H1 (cell line): ENCODE data around the gene ANAPC13. TPM values are rescaled to one million over a fixed set of nuclear protein-coding genes. Genes with fewer than 3 reads are reported as not detected.

Experiments
- CTCF ChIA-PET: fragments of 300-600 bp; sonication (Branson Sonifier 250); formaldehyde crosslinking; loops from one replicate; lab custom pipeline; 2021; ENCODE audit not compliant: partially characterized antibody; lab: Charles Lee
- POLR2A ChIA-PET: fragments of 300-600 bp; sonication (Branson Sonifier 250); formaldehyde crosslinking; loops from one replicate; lab custom pipeline; 2021; ENCODE audit warnings: inconsistent platforms; ENCODE audit not compliant: partially characterized antibody; lab: Charles Lee
- DNase-seq, 2 experiments: peaks; one replicate each; pipeline versions ENCODE4 v3.0.0 to v3.0.0-alpha.2; 2010 to 2022; ENCODE audit warnings: low spot score in 2 of 2, low read depth in 1 of 2, mixed read lengths in 1 of 2
- FAIRE-seq: peaks from 2 replicates; lab custom pipeline; 2011; peaks lifted over from hg19 to GRCh38; lab: Jason Lieb, UNC
- H2AFZ ChIP-seq: 2 replicates; pipeline ENCODE4 v1.8.1; 2012; ENCODE audit warnings: low read length, inconsistent platforms
- H2AK5ac ChIP-seq: 2 replicates; pipeline ENCODE4 v1.6.1; 2013; ENCODE audit warnings: low read depth, low read length
- H2BK120ac ChIP-seq: replicated peaks from 2 replicates; pipeline ENCODE3; 2013; ENCODE audit warnings: low read depth, low read length, inconsistent platforms
- H2BK12ac ChIP-seq: 2 replicates; pipeline ENCODE4 v1.6.1; 2013; ENCODE audit warnings: low read depth, low read length
- H2BK15ac ChIP-seq: 2 replicates; pipeline ENCODE4 v1.6.1; 2013; ENCODE audit warnings: low read length
- H2BK20ac ChIP-seq: 2 replicates; pipeline ENCODE4 v1.6.1; 2013; ENCODE audit warnings: low read length
- H2BK5ac ChIP-seq: 2 replicates; pipeline ENCODE4 v1.6.1; 2013; ENCODE audit warnings: low read depth, low read length
- H3K14ac ChIP-seq: 2 replicates; pipeline ENCODE4 v1.6.1; 2013; ENCODE audit warnings: inconsistent platforms; ENCODE audit not compliant: insufficient read length
- H3K18ac ChIP-seq: 2 replicates; pipeline ENCODE4 v1.6.1; 2013; ENCODE audit warnings: low read length; ENCODE audit errors: extremely low read depth
- H3K23ac ChIP-seq: 2 replicates; pipeline ENCODE4 v1.6.1; 2013; ENCODE audit warnings: inconsistent platforms; ENCODE audit not compliant: insufficient read length
- H3K23me2 ChIP-seq: 2 replicates; pipeline ENCODE4 v1.6.1; 2013; ENCODE audit warnings: low read depth, low read length
- H3K27ac ChIP-seq: 2 replicates; pipeline ENCODE4 v1.6.1; 2011; ENCODE audit warnings: low read depth, low read length, inconsistent platforms
- H3K27me3 ChIP-seq, 4 experiments: replicated peaks in 1 of 4; 1 replicate in 1 of 4; 2 replicates in 3 of 4; pipeline versions ENCODE4 v1.6.1 to v1.8.1; 2011 to 2013; ENCODE audit warnings: low read length in 3 of 4, mild to moderate bottlenecking in 3 of 4, inconsistent platforms in 2 of 4, mixed read lengths in 2 of 4, moderate library complexity in 1 of 4; ENCODE audit not compliant: control insufficient read depth in 3 of 4, insufficient read depth in 3 of 4; ENCODE audit errors: extremely low read depth in 1 of 4
- H3K36me3 ChIP-seq, 4 experiments: 2 replicates each; pipeline versions ENCODE4 v1.6.1 to v1.8.1; 2011 to 2013; ENCODE audit warnings: mild to moderate bottlenecking in 4 of 4, low read length in 3 of 4, moderate library complexity in 2 of 4, control low read depth in 1 of 4, inconsistent platforms in 1 of 4; ENCODE audit not compliant: insufficient read depth in 4 of 4, control insufficient read depth in 2 of 4
- H3K4ac ChIP-seq: replicated peaks from 2 replicates; pipeline ENCODE3; 2013; ENCODE audit warnings: low read length, low read depth, mixed read lengths, inconsistent platforms; ENCODE audit not compliant: insufficient read length
- H3K4me1 ChIP-seq, 4 experiments: replicated peaks in 1 of 4; 1 replicate in 1 of 4; 2 replicates in 3 of 4; pipeline versions ENCODE4 v1.6.1 to v1.8.1; 2011 to 2013; ENCODE audit warnings: low read length in 3 of 4, inconsistent platforms in 2 of 4, mixed read lengths in 1 of 4; ENCODE audit not compliant: insufficient read depth in 4 of 4, control insufficient read depth in 3 of 4
- H3K4me2 ChIP-seq, 2 experiments: 2 replicates each; pipeline versions ENCODE4 v1.6.1 to v1.8.1; 2011 to 2013; ENCODE audit warnings: low read depth in 2 of 2, low read length in 2 of 2, control low read depth in 1 of 2, inconsistent platforms in 1 of 2, mild to moderate bottlenecking in 1 of 2; ENCODE audit not compliant: insufficient read depth in 1 of 2
- H3K4me3 ChIP-seq, 4 experiments: fragments of 200-600, 300-600 bp in 1 of 4; sonication (generic), shearing (Covaris generic), sonication (Bioruptor Twin) in 1 of 4; 2 replicates each; pipeline versions ENCODE4 v1.5.1 to v1.8.1; 2011 to 2016; ENCODE audit warnings: low read length in 4 of 4, low read depth in 3 of 4, control low read depth in 2 of 4, inconsistent platforms in 2 of 4, mild to moderate bottlenecking in 2 of 4, mixed read lengths in 1 of 4, moderate library complexity in 1 of 4; ENCODE audit not compliant: insufficient read depth in 2 of 4; ENCODE audit errors: extremely low read depth in 1 of 4
- H3K56ac ChIP-seq: replicated peaks from 2 replicates; pipeline ENCODE3; 2013; ENCODE audit warnings: low read depth, mild to moderate bottlenecking, mixed read lengths, low read length, inconsistent platforms; ENCODE audit not compliant: insufficient read length
- H3K79me1 ChIP-seq: 2 replicates; pipeline ENCODE4 v1.6.1; 2013; ENCODE audit warnings: low read depth, low read length, control low read depth
- H3K79me2 ChIP-seq, 2 experiments: 2 replicates each; pipeline versions ENCODE4 v1.6.1 to v1.8.1; 2012 to 2013; ENCODE audit warnings: low read length in 2 of 2, mild to moderate bottlenecking in 2 of 2, inconsistent platforms in 1 of 2; ENCODE audit not compliant: insufficient read depth in 2 of 2, control insufficient read depth in 1 of 2
- H3K9ac ChIP-seq, 4 experiments: replicated peaks in 1 of 4; 1 replicate in 1 of 4; 2 replicates in 3 of 4; pipeline versions ENCODE4 v1.6.1 to v1.8.1; 2011 to 2013; ENCODE audit warnings: low read depth in 3 of 4, low read length in 3 of 4, control low read depth in 2 of 4, mild to moderate bottlenecking in 2 of 4, moderate library complexity in 2 of 4, inconsistent platforms in 1 of 4; ENCODE audit errors: extremely low read depth in 1 of 4
- H3K9me3 ChIP-seq, 2 experiments: 2 replicates each; pipeline versions ENCODE4 v1.6.1 to v1.8.1; 2012 to 2013; ENCODE audit warnings: mild to moderate bottlenecking in 2 of 2, moderate library complexity in 2 of 2, control low read depth in 1 of 2, inconsistent platforms in 1 of 2, low read depth in 1 of 2, low read length in 1 of 2, mixed read lengths in 1 of 2; ENCODE audit not compliant: insufficient read depth in 2 of 2
- H4K20me1 ChIP-seq, 2 experiments: replicated peaks in 1 of 2; 2 replicates each; pipeline versions ENCODE3 to v1.8.1; 2011 to 2013; ENCODE audit warnings: inconsistent platforms in 2 of 2, low read length in 2 of 2, mild to moderate bottlenecking in 1 of 2; ENCODE audit not compliant: insufficient read depth in 2 of 2, control insufficient read depth in 1 of 2
- H4K5ac ChIP-seq: 2 replicates; pipeline ENCODE4 v1.6.1; 2013; ENCODE audit warnings: low read length, low read depth, mixed read lengths, inconsistent platforms; ENCODE audit not compliant: insufficient read length
- H4K8ac ChIP-seq: 2 replicates; pipeline ENCODE4 v1.8.0; 2013; ENCODE audit warnings: mild to moderate bottlenecking, moderate library complexity, low read length, inconsistent platforms; ENCODE audit not compliant: insufficient read depth; ENCODE audit errors: extremely low read depth
- H4K91ac ChIP-seq: replicated peaks from 2 replicates; pipeline ENCODE3; 2013; ENCODE audit warnings: low read length, mixed read lengths, inconsistent platforms; ENCODE audit not compliant: insufficient read length
- BRCA1 ChIP-seq: IDR thresholded peaks from 2 replicates; pipeline ENCODE4 v1.6.1; 2012; ENCODE audit warnings: low read depth, low read length, improper control_type of control experiment
- CBX5 ChIP-seq: fragments of 300-800, 300-1000 bp; sonication (generic); IDR thresholded peaks from 2 replicates; pipeline ENCODE4 v1.7.1; 2016; ENCODE audit warnings: antibody characterized with exemption, low read length, low read depth
- CHD2 ChIP-seq: IDR thresholded peaks from 2 replicates; pipeline ENCODE4 v1.6.1; 2012; ENCODE audit warnings: low read length, improper control_type of control experiment
- CREB1 ChIP-seq: IDR thresholded peaks from 2 replicates; pipeline ENCODE4 v1.6.1; 2012; ENCODE audit warnings: inconsistent platforms
- EP300 ChIP-seq, 2 experiments: IDR thresholded peaks; 1 replicate in 1 of 2; 2 replicates in 1 of 2; pipeline ENCODE4 v1.6.1; 2011 to 2012; ENCODE audit warnings: low read depth in 2 of 2, low read length in 2 of 2, mild to moderate bottlenecking in 2 of 2, borderline replicate concordance in 1 of 2, inconsistent platforms in 1 of 2, moderate library complexity in 1 of 2
- KDM4A ChIP-seq: IDR thresholded peaks from one replicate; pipeline ENCODE4 v1.7.1; 2012; ENCODE audit warnings: low read depth, mild to moderate bottlenecking, moderate library complexity, low read length, inconsistent platforms; ENCODE audit not compliant: severe bottlenecking
- KDM5A ChIP-seq: fragments of 200-600 bp; IDR thresholded peaks from 2 replicates; pipeline ENCODE4 v1.7.1; 2012; ENCODE audit warnings: mild to moderate bottlenecking, low read length, inconsistent platforms, mixed read lengths
- NANOG ChIP-seq: IDR thresholded peaks from 2 replicates; pipeline ENCODE4 v1.6.1; 2011; ENCODE audit warnings: low read length, low read depth, mild to moderate bottlenecking, inconsistent platforms; ENCODE audit not compliant: insufficient read depth, poor library complexity, severe bottlenecking
- PHF8 ChIP-seq: fragments of 200-600 bp; sonication (generic); conservative IDR thresholded peaks from 2 replicates; pipeline ENCODE4 v1.7.1; 2012; ENCODE audit warnings: low read depth, mild to moderate bottlenecking, inconsistent platforms, low read length, moderate library complexity
- RXRA ChIP-seq: IDR thresholded peaks from 2 replicates; pipeline ENCODE4 v1.6.1; 2011; ENCODE audit warnings: low read depth, mild to moderate bottlenecking, low read length, moderate library complexity; ENCODE audit not compliant: insufficient read depth
- SP4 ChIP-seq: IDR thresholded peaks from 2 replicates; pipeline ENCODE4 v1.6.1; 2012; ENCODE audit warnings: low read length, inconsistent platforms
- YY1 ChIP-seq: IDR thresholded peaks from 2 replicates; pipeline ENCODE4 v1.6.1; 2011; ENCODE audit warnings: low read depth, mild to moderate bottlenecking, low read length
- WGBS, 2 experiments: shearing (Covaris generic) in 1 of 2; methylation state at CpG; one replicate each; pipeline versions ENCODE4 v1.1.6 to v1.1.7; 2013 to 2015; ENCODE audit warnings: low lambda C conversion rate in 2 of 2, mixed read lengths in 2 of 2, inconsistent platforms in 1 of 2, low coverage in 1 of 2, missing lambda C conversion rate in 1 of 2; ENCODE audit not compliant: insufficient replicate concordance in 2 of 2, insufficient coverage in 1 of 2, insufficient read length in 1 of 2; ENCODE audit errors: extremely low coverage in 1 of 2, missing lambda C conversion rate in 1 of 2; 5-methylcytosine and 5-hydroxymethylcytosine counted together
- polyA plus RNA-seq, 7 experiments: library from polyadenylated mRNA; depleted of rRNA in 3 of 7; stranded (reverse) in 5 of 7; unstranded in 2 of 7; fragments of >200 nt in 5 of 7; fragments of 200-250 nt in 2 of 7; gene quantifications; 1 replicate in 5 of 7; 2 replicates in 1 of 7; 4 replicates in 1 of 7; pipeline versions ENCODE4 v1.2.1 to v1.2.3, GENCODE V29; 2011 to 2013; ENCODE audit warnings: missing spikeins in 2 of 7, mixed read lengths in 2 of 7
- total RNA-seq: library from RNA; stranded (reverse); fragmentation: NEBNext Ultra II Directional; extraction: Animal tissue kit (Norgen Biotek cat#: 25700); gene quantifications from 2 replicates; pipeline ENCODE4 v1.2.1, GENCODE V29; 2021
- TF ChIP-seq, protein P1 (sequence below): IDR thresholded peaks from 2 replicates; pipeline ENCODE4 v1.6.1; 2012; ENCODE audit warnings: low read length, inconsistent platforms

ANAPC13 gene
- total and polyA plus RNA-seq, 2 of the 8 experiments (the other 6 are each of a cell fraction or from before 2014, with no cell fraction given) = 33.3 to 34.0 TPM

DNA sequence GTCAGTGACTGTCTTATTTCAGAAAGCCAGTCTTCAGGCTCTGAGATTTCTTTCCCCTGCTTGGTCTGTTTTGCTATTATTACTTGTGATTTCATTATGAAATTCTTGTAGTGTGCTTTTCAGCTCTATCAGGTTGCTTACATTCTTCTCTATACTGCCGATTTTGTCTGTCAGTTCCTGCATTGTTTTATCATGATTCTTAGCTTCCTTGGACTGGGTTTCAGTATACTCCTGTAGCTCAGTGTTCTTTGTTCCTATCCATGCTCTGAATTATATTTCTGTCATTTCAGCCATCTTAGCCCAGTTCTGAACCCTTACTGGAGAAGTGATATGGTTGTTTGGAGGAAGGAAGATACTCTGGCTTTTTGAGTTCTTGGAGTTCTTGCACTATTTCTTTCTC is 40.5 kb upstream of the ANAPC13 start:
- Histone ChIP-seq H2AK5ac (no peak overlapping the region), H3K9ac (no peak overlapping the region), H3K9me3 (peaks cover 2 to 12% of the 10 kb centered on the region in 2 experiments; a peak in 3 of 4 replicates), H3K23me2 (no peaks in the 10 kb centered on the region; the same call in 1 of the 2 replicates), H3K27me3 (no peaks in the 10 kb centered on the region), H3K4me1 (peaks cover 0 to 2% (median 0%) of the 10 kb centered on the region in 4 experiments; a peak in 2 of 7 replicates), H2BK20ac (no peak overlapping the region), H4K20me1 (peaks cover 0 to 3% of the 10 kb centered on the region in 2 experiments), H2BK15ac (no peak overlapping the region), H3K4ac (no peak overlapping the region), H3K79me2 (peaks cover 0 to 4% of the 10 kb centered on the region in 2 experiments; a peak in 1 of 4 replicates), H4K5ac (no peak overlapping the region), H3K27ac (no peak overlapping the region), H3K56ac (no peak overlapping the region), H4K91ac (no peak overlapping the region), H3K36me3 (peaks cover 0 to 2% (median 0%) of the 10 kb centered on the region in 4 experiments; a peak in 1 of 8 replicates), H2AFZ (no peak overlapping the region), H3K4me2 (no peak overlapping the region), H3K23ac (no peak overlapping the region), H3K14ac (no peak overlapping the region), H3K79me1 (no peaks in the 10 kb centered on the region), H3K18ac (no peak overlapping the region), H2BK12ac (no peak overlapping the region), H4K8ac (no peak overlapping the region), H3K4me3 (no peak overlapping the region), H2BK5ac (no peak overlapping the region), H2BK120ac (no peak overlapping the region)
- CTCF ChIA-PET = interaction anchor here (0.7 to 3.0 kb wide), 10 partner anchors 9 to 314 kb away, joined by 3 to 14 read pairs (median 4); no protein-coding TSS in a partner anchor
- DNase-seq = no peak
- no peak for FAIRE-seq
- WGBS, 2 experiments = 67% methylated on average over 1 of the region's 1 CpG; no CpG with 5 or more reads in 1 of the 2 experiments
- POLR2A ChIA-PET = no interaction called here
- TF ChIP-seq CBX5 (no peak), NANOG (no peak), RXRA (no peak), KDM5A (no peak), SP4 (no peak), EP300 (IDR thresholded peaks at IDR 0.05; ENCODE audit: borderline replicate concordance in 1 of 2, low read depth in 2 of 2, low read length in 2 of 2) (no peak), CHD2 (no peak), YY1 (no peak), BRCA1 (no peak), KDM4A (no peak), PHF8 (no peak), CREB1 (no peak)
- TF ChIP-seq, protein P1, sequence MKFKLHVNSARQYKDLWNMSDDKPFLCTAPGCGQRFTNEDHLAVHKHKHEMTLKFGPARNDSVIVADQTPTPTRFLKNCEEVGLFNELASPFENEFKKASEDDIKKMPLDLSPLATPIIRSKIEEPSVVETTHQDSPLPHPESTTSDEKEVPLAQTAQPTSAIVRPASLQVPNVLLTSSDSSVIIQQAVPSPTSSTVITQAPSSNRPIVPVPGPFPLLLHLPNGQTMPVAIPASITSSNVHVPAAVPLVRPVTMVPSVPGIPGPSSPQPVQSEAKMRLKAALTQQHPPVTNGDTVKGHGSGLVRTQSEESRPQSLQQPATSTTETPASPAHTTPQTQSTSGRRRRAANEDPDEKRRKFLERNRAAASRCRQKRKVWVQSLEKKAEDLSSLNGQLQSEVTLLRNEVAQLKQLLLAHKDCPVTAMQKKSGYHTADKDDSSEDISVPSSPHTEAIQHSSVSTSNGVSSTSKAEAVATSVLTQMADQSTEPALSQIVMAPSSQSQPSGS = no peak
